ENCODE data around the gene TAF10.

TAF10 gene

DNA sequence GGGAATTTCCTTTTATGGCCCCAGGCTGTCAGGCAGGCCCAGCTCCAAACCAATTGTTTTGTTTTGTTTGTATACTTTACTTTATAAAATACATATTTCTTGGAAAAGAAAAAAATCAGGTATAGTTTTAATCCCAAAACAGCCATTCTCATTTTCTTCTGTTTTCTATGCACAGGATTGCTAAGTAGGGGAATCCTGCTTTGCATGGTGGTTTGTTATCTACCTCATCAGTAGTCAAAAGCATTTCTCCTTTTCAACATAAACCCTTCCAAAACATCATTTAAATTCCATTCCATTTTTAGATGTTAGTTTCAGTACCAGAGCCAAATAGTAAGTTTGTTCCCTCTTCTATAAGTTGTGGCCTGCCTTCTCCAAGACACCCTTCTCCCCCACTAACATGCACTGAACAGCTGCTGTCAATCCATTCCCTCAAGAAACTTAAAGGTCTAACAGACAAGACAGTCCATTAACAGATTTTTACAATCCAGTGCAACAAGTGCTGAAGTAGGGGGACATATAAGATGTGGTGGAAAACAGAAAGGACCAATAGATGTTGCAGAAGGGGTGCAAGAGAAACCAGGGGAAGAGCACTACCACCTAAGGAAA is 4.7 kb downstream of the TAF10 start:
- DNase-seq, result no peak

DNA sequence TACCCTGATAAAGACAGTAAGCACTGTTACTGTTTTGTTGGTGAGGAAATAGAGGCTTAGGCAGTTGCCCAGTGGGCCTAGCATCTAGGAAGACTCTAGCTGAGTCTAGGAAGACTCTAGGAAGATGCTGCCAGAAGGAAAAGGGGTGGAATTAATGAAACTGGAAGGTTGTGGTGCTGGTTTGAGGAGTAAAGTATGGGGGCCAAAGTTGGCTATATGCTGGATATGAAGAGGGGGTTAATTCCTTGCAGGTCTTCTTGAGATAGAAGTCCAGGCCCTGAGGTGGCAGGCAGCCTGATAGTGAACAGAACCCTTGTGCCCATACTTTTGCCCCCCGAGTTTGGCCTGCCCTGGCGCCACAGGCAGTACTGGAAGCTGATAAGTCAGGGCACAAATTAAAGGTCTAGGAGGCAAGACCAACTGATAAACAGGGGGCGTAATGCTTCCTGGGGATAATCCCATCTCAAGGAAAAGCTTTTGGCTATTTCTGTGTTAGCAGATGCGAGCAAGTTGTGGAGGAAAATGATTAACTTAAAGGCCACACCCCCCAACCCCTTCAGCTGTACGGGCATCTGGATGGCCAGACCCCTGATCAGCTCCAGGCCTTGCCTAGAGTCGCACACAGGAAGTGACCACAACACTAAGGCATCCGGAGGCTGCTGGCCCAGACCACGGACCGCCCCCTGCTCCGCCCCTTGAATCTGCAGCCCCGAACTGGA is 5.4 kb downstream of the TAF10 start:
- DNase-seq, result peak; percentile 11

DNA sequence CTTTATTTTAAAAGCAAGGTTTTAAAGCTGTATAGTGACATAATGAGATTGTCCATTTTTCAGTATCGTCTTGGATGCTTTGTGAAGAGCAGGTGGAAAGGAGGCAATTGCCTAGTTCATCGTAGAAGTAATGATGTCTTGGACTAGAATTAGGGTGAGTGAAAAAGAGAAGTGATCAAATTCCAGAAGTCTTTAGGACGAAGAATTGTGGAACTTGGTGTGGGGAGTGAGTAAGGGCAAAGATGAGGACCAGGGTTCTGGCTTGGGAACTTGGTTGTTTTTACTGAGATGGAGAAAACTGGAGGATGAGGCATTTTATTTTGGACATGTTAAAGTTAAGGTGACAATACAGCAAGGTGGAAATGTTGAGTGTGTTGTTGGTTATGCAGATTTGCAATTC is 7.2 kb downstream of the TAF10 start:
- DNase-seq, result no peak

DNA sequence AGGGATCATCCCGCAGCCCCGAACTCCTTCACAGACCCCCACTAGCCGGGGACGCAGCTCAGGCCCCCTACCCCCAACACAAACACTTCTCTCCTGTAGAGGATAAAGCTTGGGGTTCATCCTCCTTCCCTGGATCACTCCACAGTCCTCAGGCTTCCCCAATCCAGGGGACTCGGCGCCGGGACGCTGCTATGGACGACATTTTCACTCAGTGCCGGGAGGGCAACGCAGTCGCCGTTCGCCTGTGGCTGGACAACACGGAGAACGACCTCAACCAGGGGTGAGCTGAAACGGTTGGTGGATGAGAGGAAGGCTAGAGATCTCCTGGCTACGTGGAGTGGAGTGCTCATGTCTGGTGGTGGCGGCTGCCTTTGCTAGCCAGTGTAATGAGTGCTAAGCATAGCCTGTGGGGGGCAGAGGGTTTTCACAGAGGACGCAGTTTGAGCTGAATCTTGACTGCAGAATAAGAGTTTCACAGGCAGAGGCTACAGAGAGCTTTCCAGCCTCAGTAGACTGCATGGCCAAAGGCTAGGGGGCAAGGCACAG is 7.9 kb downstream of the TAF10 start:
- DNase-seq, result peak; percentile 42

DNA sequence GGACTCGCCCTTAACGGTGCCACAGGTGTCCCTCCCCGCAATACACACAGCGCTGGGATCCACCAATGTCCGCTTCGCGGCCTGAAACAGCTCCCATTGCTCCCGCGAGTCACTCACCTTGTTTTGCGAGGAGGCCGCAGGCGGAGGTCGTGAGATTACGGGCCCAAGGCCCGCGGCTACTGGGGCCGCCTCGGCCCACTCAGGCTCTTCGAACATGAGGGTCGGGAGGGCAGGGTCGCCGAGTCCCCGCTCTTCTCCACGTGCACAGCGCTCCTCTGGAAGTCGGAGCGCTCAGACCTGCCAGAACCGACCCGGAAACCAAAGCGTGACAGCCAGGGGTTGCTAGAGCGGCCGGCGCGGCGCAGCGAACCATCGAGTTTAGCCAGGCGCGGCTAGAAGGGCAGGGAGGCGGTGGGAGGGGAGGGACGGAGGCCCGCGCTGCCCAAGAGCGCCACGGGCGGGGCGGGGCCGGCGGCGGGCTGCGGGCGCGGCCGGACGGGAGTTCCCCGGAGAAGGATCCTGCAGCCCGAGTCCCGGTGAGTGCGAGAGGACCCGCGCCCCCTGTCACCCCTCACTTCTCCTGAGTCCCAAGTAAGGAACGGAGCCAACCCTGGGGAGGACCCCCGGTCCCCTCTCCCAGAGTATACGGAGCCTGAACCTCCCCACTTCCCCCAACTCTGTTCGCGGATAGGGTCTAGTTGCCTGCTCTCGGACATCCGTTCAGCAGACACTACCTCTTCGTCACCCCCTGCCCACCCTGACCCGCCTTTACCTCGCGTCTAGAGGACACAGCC is 8.5 kb downstream of the TAF10 start, which contains the start of the genes ILK and RRP8:
TSS of gene ILK (plus strand) at position 488 of the 794 bp plus-strand sequence. CDS start 498 bp downstream, outside the sequence.
TSS of gene RRP8 (minus strand) at position 330 of the 794 bp plus-strand sequence. CDS start at position 216, 114 bp downstream.
- peak; percentile 84 for DNase-seq

DNA sequence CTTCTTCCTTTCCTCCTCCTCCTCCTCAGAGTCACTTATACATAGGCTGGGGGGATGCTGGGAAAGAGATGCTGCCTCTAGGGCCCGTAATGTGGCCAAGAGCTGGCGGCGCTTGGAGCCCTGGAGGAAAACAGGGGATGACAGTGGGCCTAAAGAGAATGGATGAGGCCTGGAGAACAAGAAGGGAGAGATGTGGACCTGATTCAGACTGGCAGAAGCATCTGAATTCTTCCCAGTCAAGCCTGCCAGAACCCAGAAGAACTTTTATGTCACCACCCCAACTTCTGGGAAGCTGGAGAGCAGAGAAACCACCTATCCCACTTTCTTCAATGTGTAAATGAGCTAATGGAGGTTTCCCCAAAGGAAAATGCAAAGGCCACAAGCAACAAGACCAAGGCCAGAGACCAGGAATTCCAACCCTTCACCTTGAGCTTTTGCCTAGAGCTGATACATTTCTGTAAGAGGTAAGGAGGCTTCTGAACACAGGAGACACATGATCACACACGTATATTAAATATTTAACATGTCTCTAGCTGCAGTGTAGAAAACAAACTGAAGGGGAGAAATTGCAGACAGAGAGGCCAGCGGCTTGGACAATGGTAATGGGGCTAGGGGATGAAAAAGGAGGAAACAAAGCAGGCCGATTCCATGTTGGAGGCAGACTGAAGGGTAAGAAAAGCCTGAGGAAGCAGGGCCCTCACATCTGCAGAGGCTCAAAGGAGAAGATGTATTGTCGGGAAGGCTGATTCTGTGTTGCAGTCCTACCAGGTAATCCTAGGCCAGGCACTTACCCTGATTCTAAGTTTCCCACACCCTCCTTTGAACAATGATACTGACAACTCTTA is 9.7 kb downstream of the TAF10 start:
- no peak for DNase-seq

DNA sequence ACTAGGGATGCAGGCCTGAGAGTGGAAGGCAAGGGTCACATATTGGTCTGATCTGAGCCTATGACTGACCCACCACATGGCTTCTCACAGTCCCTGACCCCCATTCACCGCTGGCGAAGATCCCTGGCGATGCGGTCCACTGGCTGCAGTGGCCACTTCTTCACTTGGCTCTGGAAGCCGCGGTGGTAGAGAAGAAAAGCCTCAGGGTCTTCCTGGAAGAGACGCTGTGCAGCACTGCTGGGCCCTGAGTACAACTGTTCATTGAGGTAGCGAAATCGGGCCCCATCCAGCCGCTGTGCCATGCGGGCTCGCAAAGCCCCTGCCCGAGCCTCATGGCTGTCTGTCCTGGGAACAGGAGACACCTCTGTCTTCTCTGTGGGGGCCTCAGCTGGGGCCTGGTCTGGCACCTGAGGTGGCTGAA is 11.0 kb downstream of the TAF10 start:
- DNase-seq, result no peak

DNA sequence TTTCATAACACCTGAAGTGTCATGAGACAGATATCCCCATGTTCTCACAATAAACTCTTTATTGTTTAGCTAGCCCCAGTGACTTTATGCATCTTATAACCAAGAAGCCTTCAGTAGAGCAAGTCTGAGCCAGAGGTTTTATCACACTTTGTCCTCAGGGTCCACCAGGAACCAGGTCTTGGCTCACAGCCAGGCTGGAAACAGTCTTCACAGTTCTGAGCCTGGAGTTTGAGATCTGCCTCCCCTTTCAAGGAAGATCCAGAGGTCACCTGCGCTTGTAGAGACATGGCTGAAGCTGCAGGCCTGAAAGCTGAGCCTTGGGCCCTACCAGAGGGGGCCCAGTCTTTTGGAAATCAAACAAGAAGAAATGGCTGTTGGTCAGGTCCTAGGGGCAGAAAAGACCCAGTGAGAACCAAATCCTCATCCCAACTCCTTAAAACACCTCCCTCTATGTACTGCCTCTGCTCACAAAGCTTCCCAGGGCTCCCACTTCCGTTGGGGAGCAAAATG is 12.1 kb downstream of the TAF10 start:
- no peak for DNase-seq

DNA sequence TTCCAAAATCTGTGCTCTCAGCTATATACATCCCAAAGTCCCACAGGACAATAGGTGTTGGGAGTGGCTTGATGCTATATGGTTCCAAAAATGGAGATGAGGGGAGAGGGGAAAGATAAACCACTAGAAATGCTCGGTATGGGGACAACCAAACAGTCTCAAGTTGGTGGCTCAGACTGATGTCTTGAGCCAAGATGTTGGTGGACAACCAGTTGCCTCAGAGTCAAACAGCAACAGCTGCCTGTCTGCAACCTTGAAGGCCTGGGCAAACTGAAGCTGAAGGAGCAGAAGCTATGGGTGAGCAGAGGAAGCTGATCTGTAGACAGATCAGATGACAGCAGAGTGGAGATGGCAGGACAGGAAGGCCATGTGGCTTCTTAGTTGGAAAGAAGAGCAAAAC is 12.6 kb downstream of the TAF10 start:
- DNase-seq, result no peak

DNA sequence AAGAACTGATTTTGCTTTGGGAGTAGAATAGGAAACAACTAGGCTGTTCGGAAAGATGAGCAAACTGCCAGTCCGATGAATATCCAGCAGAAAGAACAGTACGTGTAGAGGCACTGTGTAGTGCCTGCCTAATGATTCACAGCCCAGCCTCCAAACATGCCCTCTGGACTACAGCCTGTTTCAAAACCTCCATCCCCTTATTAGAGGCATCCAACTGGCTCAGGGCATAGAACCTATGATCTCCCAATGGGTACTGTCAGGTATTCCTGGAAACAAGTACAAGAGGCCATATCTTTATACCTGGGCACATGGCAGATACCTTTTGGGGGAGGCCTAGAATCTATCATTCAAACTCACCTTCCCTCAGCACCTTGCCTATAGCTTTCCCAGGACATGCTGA is 13.5 kb downstream of the TAF10 start:
- DNase-seq, result no peak

DNA sequence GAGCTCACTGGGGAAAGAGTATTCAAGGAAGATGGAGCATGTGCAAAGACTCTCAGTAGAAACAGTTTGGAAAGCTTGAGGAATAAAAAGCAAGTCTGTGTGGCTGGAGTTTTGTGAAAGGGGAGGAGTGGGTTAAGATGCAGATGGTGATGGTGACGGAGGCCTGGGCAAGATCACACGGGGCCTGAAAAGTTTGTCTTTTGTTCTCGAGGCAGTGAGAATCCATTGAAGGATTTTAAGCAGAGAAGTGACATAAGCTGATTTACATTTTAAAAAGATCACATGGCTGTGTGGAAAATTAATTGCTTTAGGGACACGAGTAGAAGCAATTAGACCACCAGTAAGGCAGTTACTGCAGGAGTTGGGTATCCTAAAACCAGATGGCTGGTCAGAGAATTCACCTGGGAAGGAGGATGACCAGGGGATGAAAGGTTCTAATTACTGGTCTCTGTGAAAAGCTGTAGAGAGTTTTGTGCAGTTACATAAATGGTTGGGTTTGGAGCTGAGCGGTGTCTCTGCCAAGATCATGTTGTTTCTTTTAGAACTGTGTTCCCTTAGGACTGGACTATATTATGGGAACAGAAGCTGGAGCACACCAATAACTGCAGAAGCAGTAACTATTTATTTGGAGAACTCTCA is 15.7 kb downstream of the TAF10 start:
- no peak for DNase-seq

DNA sequence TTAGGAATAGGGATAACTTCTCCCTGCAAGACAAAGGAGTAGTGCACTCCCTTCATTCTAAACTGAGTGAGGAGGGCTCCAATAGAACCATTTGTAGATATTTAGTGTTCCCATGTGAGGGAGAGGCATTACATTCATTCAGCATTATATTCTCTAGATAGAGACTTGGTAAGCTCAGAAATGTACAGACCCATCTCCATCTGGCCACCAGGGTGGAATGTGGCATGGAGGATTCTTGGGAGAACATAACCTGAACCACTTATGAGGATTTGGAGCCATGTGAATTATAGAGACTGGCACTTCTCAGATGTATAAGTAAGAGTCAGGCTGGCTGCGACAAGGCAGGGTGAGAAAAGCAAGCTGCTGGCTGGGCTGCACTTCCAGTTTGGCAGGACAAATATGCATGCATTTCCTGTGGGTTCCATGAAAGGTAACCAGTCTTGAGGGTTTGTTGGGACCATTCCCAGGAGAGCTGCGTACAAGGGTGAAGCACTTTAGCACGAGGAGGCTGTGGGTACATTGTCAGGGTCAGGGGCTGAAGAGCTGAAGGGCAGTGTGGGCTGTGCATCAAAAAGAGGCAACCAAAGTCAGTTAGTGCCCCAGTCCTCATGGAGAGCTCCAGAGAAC is 17.8 kb downstream of the TAF10 start:
- no peak for DNase-seq

DNA sequence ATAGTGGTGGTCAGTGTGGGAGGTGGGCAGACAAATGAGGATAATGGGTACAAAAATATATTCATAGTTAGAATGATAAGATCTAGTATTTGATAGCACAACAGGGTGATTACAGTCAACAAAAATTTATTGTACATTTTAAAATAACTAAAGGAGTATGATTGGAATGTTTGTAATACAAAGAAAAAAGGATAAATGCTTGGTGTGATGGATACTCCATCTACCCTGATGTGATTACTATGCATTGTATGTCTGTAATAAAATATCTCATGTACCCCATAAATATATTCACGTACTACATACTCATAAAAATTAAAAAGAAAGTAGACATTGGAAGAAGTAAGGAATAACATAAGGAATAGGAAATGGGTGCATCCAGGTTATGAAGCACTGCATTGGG is 24.0 kb downstream of the TAF10 start:
- DNase-seq, result no peak

DNA sequence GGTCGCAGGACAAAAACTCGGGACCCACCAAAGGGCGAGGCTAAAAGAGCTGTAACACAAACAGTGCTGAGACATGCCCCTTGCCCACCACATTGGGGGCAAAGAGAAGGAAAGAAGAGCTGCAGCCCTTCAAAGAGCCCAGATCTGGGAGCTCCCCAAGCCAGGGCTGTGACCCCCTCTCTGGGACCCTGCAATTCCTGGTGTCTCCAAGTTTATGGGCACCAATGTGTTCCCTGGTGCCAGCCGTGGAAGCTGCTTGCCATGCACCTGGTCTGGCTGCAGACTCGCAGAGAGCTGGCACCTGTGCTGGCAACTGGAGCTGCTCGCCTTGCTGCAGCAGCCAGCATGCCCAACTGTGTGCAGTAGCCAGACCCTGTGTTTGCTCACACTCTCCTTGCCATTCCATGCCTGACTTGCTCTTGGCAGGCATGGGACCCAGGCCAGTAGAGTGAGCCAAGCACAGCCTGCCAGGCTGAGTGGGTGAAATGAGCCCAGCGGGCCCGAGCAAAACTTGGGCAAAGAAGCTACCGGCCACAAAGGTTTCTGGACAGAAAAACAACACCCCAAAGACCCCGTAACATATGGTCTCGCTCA is 24.6 kb downstream of the TAF10 start:
- DNase-seq, result no peak

DNA sequence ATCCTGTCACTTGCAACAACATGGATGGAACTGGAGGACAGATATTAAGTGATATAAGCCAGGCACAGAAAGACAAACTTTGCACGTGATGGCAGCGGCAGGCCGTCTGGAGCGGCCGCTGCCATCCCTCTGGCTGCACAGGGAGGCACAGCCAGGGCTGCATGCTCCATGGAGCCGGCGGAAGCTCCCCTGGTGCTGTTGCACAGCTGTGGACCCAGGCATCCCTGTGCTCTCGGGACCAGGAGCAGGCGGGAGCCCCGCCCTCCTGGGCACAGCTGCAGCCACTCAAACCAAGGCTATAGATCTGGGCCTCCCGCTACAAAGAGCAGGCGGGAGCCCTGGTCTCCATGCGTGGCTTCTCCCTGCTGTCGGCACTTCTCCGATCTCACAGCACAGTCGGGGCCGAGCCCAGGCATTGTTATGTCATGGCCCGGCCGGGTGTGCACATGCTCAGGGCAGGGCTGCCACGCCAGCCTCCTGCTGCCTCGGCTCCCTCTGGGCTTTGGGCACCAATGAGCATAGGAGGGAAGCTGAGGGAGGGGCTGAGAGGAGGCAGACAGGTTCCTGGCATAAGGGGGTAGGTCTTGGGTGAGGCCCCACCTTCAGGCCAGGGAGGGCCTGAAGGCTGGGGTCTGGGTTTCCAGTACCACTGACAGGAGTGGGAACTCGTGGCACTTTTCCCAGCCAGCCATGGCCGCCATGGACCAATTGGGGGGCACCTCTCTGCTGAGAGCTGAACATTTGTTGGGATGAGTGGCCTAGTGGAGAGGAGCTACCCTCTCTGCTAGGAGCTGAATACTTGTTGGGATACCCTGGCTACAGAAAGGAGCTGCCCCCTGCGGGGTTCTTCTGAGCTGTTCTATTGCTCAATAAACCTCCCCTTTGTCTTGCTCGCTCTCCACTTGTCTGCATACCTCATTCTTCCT is 25.3 kb downstream of the TAF10 start:
- no peak for DNase-seq

DNA sequence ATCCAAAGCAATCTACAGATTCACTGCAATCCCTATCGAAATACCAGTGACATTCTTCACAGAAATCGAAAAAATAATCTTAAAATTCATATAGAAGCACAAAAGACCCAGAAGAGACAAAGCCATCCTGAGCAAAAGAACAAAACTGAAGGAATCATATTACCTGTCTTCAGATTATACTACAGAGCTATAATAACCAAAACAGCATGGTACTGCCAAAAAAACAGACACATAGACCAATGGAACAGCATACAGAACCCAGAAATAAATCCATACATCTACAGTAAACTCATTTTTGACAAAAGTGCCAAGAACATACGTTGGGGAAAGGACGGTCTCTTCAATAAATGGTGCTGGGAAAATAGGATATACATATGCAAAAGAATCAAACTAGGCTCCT is 27.5 kb downstream of the TAF10 start:
- DNase-seq, result no peak

DNA sequence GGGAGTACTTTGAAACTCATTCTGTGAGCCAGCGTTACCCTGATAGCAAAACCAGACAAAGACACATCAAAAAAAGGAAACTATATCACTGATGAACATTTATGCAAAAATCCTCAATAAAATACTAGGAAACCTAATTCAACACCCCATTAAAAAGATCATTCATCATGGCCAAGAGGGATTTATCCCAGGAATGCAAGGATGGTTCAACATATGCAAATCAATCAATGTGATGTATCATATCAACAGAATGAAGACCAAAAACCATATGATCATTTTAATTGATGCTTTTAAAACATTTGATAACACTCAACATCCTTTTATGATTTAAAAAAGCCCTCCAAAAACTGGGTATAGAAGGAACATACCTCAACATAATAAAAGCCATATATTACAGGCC is 28.4 kb downstream of the TAF10 start:
- no peak for DNase-seq

DNA sequence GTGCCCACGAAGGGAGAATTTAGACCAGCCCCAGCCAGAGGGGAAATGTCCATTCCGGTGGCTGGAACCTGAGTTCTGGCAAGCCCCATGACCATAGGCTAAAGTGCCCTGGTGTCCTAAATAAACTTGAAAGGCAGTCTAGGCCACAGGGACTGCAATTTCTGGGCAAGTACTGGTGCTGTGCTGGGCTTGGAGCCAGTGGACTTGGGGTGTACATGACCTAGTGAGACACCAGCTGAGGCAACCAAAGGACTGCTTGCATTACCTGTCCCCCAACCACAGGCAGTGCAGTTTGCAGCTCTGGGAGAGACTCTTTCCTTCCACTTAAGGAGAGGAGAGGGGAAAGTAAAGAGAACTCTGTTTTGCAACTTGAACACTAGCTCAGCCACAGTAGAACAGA is 32.3 kb downstream of the TAF10 start:
- no peak for DNase-seq

DNA sequence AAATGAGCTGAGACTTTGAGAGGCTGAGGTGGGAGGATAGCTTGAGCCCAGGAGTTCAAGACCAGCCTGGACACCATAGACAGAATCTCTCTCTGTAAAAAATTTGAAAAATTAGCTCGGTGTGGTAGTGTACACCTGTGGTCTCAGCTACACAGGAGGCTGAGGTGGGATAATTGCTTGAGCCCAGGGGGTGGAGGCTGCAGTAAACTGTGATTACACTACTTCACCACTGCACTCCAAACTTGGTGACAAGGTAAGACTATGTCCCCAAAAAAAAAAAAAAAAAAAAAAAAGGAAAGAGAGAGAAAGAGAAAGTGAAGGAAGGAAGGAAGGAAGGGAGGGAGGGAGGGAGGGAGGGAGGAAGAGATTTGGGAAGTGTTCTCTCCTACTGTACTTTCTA is 33.9 kb downstream of the TAF10 start:
- no peak for DNase-seq

Data from stimulated activated naive CD4-positive, alpha-beta T cell treated with Interleukin-2 at 50 U/mL for 16 hours (primary cell).